HG02870 (cell line): Measurements from ENCODE around the gene AFG3L2.
"Not testable (repeated sequence)": the region's sequence is repeated elsewhere in the genome, so short reads cannot be mapped to it uniquely, and the experiment has no call there.

Source experiments
- ATAC-seq: cut with Tn5 transposase; IDR thresholded peaks from one replicate; pipeline ENCODE4 v1.9.1; 2021; ENCODE audit warnings: mild to moderate bottlenecking, moderate library complexity; ENCODE audit not compliant: unreplicated experiment

The AFG3L2 gene

DNA sequence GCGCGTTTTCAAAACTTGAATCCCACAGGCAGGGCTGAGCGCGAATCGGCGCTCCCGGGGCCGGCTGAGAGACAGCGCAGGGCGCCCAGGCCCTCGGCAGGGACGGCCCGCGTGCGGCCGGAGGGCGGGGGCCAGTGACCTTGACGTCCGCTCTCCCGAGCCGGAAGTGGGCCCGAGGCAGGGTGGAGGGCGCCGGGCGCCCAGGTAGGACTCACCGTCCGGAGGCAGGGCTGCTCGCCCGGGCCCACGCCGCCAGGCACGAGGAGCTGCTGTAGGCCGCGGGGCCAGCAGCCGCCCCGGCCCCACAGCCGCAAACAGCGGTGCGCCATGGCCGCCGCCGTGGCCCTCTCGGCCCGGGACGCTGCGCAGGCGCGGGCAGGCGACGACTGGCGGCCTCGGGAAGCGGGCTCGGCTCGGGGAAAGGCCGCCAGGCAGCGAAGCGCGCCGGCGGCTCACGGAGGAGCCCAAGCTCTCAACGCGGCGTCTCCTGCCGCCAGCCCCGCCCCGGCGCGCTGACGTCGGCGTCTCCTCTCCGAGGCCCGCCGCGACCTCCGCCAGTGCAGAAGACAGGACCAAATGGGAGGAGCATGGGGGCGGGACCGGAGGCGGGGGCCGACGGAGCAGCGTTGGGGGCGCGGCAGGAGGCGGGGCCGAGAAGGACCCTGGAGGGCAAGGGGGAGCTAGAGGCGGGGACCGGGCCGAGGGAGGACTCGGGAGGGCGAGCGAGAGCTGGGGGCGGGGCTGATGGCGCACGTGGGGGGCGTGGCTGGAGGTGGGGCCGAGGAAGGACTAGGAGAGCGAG lies at the start of gene AFG3L2:
Gene AFG3L2, minus strand, starts transcription at position 474 of the 802 bp plus-strand sequence. Its CDS starts 145 bp downstream, at position 329.
- ATAC-seq = peak; percentile 82

DNA sequence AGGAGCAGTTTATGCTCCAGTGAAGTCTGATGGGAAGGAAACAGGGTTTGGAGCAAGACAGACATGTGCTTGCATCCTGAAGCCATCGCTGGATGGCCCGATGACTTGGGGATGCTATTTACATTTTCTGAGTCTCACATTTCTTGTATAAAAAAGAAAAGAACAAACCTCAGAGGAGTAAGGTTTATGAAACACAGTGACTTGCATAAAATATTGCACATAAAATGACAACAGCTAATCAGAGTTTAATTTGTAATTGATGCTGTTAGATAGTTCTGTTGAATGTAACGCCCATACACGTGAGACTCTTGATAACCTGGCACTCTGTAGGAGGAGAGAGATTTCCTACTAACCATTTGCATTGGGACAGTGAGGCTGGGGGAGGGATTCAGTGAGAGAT lies 47.2 kb upstream of the AFG3L2 start:
- ATAC-seq = no peak

DNA sequence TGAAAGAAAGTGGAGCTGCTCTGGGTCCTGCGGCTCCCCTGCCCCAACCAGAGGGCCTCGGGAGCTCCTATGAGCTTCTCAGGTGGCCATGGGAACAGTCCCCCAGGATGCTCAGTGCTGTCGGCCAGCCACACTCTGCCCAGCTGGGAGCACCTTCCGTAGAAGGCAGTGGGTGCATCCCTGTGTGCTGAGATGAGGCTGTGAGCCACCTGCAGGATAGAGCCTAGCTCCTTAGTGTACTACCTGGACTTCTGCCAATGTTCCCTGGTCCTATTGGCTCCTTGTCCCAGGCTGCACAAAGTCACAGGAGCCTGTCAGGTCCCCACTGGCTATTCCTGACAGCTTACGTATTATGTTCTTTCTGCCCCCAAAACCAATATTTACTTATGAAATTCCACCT lies 46.8 kb upstream of the AFG3L2 start:
- no peak for ATAC-seq

DNA sequence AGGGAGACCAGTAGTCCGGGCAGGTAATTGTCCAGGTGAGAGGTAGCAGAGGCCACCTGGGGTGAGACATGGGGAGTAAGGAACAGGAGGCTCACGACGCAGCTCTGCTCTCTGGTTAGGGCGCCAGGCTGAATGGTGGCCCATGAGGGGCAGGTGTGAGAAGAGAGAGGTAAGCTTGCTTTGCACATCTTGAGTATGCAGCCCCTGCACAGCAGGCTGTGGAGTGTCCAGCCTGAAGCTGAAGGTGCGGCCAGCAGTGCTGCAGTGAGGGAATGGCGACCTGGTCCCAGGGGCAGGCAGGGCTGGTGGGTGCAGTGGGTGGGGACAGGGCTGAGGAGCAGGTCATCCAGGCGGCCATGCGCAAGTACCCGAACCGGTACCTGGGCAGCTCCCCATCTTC lies 46.4 kb upstream of the AFG3L2 start:
- ATAC-seq = no peak

DNA sequence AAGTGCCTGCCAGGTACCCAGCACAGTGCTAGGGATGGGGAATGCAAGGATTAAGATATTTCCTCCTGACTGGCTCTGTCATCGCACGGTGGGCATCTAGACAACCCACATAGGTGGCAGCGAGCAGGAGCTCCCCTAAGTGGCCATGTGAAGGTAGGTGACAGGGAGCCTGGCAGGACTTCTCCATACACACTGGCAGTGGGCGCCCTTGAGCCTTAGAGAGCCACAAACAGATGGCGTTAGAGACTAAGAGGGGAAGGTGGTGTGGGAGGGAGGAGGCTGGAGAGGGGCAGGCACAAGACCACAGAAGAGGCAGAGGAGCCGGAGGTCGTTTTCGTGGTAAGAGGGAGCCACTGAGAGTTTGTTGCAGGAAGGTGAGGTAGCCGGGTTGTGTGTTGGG lies 45.9 kb upstream of the AFG3L2 start:
- ATAC-seq = no peak

DNA sequence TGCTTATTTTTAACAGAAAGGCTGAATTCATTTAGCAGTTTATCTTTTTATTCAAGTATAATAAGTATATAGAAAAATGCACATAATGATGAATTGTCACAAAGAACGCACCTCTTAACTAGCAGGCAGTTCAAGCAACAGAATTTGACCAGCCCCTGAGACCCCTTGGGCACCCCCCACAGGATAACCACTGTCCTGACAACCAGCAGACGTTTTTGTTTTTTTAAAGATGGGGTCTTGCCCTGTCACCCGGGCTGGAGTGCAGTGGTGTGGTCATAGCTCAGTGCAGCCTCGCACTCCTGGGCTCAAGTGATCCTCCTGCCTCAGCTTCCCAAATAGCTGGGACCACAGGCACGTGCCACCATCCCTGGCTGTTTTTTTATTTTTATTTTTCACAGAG lies 44.7 kb upstream of the AFG3L2 start:
- ATAC-seq = no peak

DNA sequence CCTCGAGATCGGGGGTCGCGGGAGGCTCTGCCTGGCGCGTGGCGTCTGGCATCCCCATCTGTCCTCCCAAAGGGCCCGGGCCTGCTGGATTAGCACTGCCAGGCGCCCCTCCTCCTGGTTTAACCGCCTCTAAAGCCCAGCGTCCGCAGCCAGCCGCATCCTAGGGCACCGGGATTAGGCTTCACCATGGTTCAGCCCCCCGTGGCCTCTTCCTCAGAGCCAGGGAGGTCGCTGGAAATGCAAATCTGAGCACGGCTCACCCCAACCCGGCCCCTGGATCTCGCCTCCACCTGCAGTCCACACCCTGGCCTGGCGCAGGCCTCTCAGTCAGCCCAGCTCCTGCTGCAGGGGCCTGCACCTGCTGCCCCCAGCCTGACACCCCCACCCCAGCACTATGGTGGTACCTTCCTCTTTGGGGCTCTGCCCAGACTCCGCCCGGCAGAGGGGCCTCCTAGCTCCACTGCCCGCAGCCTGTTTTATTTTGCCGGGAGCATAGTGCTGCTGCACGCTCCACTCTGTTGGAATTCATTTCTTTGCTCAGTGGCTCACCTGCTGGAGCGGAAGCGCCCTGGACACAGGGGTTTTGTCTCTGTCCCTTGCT lies 43.9 kb upstream of the AFG3L2 start:
- no peak for ATAC-seq

DNA sequence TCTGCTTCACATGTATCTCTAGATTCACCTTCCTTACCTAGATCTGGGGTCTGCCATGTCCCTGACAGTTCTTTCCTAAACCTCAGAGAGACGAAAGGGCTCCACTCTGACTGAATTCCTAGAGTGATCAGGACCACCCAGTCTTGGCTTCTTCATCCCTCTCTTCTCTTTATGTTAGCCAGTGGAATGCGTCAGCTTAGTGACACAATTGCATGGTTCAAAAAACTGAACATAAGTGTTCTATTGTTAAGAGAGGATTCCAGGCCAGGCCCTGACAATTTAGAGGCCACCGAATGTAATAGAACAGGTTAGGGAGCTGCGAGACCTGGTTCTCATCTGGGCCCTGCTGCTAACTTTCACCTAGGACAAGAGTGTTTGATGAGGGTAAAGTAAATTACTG lies 40.7 kb upstream of the AFG3L2 start:
- ATAC-seq = no peak

DNA sequence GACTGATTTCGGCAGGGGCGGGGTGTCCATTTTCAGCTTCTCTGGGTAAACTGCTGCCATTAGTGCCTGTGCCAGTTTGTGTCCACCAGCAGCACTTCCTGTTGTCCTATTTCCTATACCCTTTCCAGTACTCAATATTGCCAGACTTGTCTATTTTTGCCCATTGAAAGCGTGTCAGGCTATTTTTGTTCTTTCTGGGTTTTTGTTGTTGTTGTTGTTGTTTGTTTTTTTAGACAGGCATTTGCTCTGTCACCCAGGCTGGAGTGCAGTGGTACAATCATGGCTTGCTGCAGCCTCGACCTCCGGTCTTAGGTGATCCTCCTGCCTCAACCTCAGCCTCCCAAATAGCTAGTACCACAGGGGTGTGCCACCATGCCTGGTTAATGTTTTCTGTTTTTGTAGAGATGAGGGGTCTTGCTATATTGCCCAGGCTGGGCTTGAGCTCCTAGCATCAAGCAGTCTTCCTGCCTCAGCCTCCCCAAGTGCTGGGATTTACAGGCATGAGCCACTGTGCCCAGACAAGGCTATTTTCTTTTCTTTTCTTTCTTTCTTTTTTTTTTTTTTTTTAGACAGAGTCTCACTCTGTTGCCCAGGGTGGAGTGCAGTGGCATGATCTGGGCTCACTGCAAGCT lies 39.2 kb upstream of the AFG3L2 start:
- ATAC-seq = no peak

DNA sequence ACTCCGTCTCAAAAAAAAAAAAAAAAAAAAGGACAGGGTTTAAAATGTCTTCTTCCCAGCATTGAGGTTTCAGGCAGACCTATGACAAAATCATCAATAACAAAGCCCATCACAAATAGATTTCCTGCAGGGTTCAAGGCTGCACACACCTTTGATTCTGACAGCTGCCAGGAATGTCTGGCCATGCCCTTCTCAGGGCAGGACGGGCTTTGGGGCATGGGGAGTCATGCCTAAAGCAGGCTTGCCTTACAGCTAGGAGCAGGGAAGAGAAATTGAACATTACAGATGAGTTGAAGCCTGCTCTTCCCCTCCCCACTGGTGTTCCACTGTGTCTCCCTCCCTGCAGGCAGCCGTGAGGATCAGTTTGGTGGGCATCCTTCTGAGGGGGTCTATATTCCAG lies 34.4 kb upstream of the AFG3L2 start:
- no peak for ATAC-seq

DNA sequence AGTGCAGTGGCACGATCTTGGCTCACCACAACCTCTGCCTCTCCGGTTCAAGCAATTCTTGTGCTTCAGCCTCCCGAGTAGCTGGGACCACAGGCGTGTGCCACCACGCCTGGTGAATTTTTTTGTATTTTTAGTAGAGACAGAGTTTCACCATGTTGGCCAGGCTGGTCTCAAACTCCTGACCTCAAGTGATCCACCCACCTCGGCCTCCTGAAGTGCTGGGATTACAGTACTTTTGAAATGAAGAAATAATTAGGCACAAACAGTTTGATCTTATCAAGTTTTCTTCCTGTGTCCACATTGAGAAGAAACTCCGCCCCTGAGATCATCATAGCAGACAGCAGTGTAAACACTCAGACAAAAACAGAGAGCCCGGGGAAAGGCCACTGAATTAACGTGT lies 33.7 kb upstream of the AFG3L2 start:
- ATAC-seq = not testable (repeated sequence)

DNA sequence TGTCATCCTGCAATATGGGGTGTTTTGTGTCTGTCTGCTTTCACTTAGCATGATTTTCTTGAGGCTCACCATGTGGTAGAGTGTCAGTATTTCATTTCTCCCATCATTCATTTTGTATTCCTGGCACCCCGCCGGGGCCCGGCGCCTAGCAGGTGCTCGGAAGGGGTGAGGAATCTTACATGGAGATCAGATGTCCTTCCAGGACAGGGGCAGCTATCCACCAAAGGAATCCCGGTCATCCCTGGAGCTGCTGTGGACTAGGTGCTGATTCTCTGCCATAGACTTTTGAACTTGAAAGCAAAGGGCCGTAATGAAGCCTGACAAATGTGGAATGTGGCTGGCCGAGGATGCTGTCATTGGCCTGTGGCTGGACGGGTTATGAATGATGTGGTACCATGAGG lies 33.1 kb upstream of the AFG3L2 start:
- ATAC-seq = no peak

DNA sequence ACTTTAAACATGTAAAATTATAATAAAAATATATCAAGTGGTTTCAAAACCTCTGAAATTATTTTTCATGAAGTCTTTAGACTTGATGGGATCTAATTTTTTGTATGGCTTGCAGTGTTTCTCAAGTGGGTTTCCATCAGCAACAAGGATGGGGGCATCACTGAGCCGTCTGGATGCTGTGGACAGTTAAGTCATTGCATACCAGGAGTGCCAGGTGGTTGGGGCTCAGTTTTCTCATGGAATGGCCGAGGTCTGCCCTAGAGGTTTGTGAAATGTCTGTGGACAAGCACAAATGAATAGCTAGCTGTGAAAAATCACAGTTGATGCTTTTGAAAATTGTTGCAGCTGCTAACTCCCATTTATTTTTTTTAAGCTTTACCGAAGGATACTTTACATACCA lies 32.4 kb upstream of the AFG3L2 start:
- no peak for ATAC-seq

DNA sequence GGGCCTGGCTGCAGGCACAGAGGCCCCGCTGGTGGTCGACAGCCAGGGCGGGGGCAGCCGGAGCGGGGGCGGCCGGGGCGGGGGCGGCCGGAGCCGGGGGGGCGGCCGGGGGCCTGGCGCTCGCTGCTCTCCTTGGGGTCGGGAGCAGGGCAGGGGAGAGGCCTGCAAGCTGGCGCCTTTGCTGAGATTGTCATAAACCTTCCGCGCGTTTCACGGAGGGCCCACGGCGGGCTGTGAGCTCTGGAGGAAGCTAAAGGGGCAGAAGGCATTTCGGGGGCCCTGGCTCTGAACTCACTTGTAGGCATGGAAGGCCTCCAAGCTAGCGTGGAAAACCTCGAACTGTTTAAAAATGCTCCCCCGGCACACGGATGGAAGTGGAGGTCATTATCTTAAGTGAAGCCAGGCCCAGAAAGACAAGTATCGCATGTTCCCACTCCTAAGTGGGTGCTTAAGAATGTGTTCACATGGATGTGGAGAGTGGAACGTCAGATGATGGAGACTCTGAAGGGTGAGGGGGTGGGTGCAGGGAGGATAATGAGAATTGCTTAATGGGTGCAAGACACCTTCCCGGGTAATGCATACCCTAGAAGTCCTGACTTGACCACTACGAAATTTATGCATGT lies 31.3 kb upstream of the AFG3L2 start:
- ATAC-seq = peak; percentile 18

DNA sequence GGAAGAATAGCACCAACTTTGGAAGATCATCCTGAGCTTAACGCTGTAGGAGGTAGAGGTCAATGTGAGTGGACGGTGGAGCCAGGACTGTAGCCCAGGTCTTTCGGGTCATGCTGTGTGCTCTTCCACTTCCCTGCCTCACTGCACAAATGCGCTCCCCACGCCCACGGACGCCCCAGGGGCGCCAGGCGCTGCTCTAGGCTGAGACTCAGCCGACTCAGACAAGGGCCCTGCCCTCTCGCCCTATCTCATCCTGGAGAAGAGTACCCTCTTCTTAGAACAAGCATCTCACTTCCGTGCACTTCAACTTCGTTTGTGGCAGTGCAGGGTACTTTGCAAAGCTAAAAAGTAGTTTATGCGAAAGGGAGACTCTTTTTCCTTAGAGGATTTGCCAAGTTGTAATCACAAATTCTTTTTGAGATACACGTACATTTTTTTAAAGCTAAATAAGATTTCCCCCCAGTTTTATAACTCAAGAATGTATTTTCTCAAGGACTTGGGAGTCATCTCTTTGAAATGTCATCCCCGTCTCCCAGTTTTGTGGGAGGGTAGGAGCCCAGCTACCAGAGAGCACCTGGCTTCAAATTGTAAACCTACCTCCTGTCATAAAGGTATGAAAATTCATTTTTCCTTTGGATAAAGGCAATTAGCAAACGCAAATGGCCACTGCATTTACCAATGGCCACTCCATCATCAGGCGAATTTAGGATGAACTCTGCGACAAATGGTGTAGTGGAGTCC lies 29.5 kb upstream of the AFG3L2 start:
- ATAC-seq = no peak

DNA sequence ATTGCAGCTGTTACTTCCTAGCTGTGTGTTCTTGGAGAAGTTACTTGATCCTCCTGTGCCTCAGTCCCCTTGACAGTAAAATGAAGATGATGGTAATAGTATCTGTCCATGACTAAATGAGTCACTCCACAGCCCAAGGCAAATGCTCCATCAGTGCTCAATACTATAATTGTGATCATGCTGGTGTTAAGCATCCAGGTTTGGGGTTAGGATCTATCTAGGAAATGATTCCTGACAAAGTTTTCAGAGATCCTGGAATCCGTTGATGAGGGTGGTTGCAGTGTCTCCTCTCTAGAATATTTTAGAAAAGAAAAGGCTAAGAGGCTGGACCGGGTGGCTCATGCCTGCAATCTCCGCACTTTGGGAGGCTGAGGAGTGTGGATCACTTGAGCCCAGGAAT lies 28.0 kb upstream of the AFG3L2 start:
- no peak for ATAC-seq

DNA sequence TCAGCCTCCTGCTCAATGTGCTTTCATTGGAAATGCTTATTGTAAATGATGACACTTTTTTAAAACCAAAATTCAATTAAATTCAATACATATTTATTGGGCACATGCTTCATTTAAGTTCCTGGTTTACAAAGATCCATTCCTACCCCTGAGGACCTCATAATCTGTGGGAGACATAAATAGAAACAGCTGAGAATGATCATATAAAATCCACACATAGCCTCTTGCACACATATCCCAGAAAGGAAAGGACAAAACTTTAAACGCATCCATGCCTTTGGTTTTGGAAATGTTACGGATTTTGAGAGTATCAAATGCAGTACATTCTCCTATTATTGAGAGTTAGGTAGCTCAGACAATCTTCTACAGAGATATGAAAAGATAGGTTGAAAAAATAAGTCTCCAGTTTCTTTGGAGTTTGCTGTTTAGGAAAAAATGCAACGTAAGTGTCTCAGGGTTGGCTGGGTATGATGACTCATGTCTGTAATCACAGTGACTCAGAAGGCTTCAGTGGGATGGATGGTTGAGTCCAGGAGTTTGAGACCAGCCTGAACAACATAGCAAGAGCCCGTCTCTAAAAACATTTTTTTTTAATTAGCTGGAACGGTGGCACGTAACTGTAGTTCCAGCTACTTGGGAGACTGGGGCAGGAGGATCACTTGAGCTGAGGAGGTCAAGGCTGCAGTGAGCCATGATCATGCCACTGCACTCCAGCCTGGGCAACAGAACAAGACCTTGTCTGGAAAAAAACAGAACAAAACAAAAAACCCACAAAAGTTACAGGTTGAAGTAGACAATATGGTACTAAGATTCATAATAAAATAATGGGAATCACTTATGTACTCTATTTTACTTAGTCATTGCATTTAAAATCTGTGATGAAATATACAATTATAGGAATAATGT lies 26.8 kb upstream of the AFG3L2 start:
- ATAC-seq = no peak

DNA sequence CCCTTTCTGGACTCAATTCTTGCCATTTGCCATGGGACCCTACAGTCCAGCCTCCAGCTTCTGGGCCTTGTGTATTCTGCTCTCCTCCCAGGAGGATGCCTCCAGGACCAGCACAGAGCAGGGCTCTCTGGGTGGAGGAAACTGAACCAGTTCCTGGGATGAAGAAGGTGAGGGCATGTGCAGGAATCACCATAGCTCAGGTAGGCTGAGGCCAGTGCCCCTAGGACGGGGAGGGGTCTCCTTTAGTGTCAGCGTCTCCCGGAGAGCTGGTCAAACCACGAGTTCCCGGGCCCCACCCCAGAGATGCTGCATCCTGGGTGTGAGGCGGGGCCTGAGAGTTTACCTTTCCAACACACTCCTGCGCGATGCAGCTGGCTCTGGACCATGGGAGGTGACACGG lies 24.9 kb upstream of the AFG3L2 start:
- no peak for ATAC-seq

DNA sequence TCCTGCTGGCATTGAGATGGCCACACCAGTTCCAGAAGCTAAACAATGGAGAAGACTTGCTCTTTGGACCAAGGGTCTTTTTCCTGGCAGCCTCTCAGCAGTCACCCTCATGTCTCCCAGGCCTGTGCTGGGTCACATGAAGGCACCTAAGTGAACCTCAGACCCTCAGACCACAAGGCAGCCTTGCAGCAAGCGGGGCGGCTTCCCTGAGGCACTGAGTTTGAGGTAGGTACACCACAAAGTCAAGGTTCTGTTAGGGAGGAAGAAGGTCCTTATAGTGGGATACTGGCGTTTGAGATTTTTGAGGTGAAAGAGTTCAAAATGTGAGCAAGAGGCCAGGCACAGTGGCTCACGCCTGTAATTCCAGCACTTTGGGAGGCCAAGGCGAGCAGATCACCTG lies 22.2 kb upstream of the AFG3L2 start:
- ATAC-seq = no peak

DNA sequence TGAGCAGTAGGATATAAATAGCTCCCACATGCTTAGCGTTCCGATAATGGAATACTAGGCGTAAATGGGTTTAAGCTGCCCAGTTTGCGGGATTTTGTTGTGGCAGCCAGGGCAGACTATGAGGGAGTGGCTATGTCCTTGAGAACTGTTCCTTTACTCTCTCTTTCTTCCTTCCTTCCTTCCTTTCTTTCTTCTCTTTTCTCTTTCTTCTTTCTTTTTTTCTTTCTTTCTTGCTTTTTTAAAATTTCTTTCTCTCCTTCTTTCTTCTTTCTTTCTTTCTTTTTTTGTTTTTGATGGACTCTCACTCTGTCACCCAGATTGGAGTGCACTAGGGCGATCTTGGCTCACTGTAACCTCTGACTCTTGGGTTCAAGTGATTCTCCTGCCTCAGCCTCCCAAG lies 21.6 kb upstream of the AFG3L2 start:
- no peak for ATAC-seq
